HG02623 (cell line): ENCODE data around the gene KCTD2.
"Not testable (repeated sequence)": the region's sequence is repeated elsewhere in the genome, so short reads cannot be mapped to it uniquely, and the experiment has no call there.

Source experiments
- ATAC-seq: cut with Tn5 transposase; IDR thresholded peaks from one replicate; pipeline ENCODE4 v1.9.1; 2021; ENCODE audit warnings: moderate library complexity; ENCODE audit not compliant: unreplicated experiment

The KCTD2 gene

GRCh38 chr17:75019710-75020109, 27.3 kb upstream of the KCTD2 start:
- no peak for ATAC-seq

DNA sequence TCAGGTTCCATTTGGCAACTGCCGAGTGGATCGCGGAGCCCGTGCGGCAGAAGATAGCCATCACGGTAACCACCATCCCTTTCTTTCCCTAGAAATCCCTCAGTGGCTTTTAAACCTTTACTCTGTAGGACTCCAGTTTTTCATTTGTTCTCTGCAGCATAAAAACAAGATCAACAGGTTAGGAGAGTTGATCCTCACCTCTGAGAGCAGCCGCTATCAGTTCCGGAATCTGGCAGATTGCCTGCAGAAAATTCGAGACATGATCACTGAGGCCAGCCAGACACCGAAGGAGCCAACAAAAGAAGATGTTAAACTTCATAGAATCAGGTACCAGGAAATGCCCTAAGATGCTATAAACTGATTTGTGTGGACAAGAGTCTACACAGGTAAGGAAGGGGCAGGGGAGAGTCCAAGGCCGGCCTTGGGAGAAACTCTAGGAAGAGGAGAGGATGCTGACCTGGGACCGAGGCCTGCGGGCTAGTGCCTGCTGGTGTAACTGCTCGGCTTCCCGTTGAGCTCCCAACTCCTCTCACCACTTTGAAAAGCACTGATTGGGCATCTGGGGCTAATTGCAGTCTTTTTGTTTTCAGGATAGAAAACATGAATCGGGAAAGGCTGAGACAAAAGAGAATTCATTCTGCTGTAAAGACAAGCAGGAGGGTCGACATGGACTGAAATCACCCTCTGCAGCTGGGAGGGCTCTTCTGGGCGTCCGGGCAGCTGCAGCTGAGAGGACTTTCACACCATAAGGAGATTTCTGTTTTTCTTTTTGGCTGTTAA, 26.5 kb upstream of the KCTD2 start:
- no peak for ATAC-seq

GRCh38 chr17:75024686-75025397, 22.2 kb upstream of the KCTD2 start:
- no peak for ATAC-seq

DNA sequence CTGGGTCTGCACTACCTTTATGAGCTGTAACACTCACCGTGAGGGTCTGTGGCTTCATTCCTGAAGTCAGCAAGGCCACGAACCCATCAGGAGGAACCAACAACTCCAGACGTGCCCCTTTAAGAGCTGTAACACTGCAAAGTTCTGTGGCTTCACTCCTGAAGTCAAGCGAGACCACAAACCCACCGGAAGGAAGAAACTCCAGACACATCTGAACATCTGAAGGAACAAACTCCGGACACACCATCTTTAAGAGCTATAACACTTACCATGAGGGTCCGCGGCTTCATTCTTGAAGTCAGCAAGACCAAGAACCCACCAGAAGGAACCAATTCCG, 21.7 kb upstream of the KCTD2 start:
- not testable (repeated sequence) for ATAC-seq

DNA sequence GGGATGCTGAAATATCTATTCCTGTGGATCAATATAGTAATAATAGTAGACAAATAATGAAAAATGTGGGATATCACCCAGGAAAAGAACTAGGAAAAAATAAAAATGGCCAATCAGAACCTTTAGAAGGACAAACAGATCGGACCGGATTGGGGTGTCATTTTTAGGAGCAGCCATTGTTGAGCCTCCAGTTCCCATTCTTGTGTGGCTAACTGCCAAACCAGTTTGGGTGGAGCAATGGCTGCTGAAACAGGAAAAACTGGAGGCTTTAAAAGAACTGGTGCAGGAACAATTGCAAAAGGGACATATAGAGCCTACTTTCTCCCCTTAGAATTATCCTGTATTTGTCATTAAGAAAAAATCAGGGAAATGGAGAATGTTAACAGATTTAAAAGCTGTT, 20.4 kb upstream of the KCTD2 start:
- ATAC-seq: not testable (repeated sequence)

- ATAC-seq: no peak
Observed at GRCh38 chr17:75030161-75030560, 16.9 kb upstream of the KCTD2 start.

DNA sequence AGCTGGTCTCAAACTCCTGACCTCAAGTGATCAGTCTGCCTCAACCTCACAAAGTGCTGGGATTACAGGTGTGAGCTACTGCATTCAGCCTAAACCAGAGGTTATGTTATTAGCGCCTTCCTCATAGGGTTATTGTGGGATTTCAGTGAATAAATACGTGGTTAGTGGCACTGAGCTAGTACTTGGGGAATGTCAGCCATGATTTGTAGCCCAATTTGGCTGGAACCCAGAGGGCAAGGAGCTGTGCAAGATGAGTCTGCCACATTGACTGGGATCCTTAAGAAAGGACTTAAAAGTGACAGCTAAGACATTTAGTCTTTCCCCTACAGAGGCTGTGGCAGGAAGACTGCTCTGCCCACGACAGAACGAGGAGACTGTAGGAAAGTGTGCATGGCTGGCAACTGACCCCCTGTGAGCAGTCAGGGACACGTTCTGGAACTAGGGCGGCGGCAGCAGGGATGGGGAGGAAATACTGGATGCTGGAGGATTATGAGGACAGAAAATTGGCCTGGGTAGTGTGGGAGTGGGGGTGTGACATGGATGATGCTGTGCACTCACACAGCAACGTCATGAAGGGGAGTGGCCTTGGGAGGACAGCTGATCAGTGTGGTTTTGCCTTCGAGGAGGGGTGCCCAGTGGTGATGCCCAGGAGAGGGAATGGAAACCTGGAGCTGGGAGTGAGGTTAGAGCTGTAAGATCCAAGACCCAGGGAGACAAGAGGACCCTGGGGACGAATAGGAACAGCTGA, 14.9 kb upstream of the KCTD2 start:
- ATAC-seq: no peak

GRCh38 chr17:75032720-75033280, 14.2 kb upstream of the KCTD2 start:
- ATAC-seq: no peak

DNA sequence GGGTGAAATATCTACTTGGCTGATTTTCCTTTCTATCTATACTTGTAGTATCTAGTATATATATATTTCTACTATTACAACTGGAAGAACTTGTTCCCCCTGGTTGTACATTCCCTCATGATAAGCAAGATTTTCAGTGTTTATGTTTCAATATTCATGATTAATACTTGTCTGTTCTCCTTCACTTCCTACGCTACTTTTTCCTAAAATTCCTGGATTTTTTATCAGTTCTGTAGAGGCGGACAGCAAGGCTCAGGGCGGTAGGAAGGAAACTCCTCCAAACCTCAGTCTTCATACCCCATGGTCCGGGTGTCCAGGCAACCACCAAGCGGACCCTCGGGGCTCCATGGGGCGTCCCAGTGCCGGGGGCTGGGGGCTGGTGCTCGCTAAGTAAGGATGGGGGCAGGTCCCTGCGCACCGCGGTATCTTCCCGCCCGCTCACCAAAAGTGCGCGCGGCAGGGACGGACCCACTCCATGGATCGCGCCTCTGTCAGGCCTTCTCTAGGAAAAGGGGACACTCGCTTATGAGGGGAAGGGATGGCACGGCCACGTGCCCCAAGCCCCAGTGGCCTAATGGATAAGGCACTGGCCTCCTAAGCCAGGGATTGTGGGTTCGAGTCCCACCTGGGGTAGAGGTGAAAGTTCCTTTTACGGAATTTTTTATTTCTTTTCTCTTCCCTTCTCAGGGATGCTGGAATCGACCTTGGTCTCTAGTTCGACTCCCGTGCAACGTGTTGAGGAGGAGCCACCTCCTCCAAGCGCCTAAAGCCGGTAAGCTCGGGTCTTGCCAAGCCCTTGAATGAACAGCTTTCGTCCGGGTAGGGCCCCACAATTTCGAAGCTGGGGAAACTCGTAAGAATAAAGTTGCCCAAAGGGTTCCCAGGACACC, 13.4 kb upstream of the KCTD2 start:
- ATAC-seq: peak; percentile 31

GRCh38 chr17:75034236-75034908, 12.7 kb upstream of the KCTD2 start:
- ATAC-seq: peak; percentile 35

DNA sequence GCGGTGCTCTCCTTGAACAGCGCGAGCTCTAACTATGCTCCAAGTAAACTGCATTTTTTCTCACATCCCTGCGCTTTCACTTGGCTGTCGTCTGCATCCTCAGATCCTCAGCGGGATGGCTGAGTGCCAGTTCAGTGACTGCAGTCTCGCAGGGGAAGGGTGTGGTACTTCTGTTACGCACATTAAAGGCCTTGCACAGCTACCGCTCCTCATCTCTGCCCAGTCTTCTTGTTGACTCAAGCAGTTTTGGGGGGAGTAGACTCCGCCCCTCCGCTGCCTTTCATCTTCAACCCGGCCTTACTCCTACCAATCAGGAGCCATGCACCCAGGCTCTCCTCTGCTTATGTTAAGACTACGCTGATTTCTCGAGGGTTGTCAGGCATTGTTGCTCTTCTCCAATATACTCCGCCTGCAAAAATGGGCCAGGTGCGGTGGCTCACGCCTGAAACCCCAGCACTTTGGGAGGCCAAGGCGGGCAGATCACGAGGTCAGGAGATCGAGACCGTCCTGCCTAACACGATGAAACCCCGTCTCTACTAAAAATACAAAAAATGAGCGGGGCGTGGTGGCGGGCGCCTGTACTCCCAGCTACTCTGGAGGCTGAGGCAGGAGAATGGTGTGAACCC, 10.3 kb upstream of the KCTD2 start:
- no peak for ATAC-seq

GRCh38 chr17:75039238-75039637, 7.8 kb upstream of the KCTD2 start:
- no peak for ATAC-seq

GRCh38 chr17:75041656-75042280, 5.3 kb upstream of the KCTD2 start:
- ATAC-seq: no peak

DNA sequence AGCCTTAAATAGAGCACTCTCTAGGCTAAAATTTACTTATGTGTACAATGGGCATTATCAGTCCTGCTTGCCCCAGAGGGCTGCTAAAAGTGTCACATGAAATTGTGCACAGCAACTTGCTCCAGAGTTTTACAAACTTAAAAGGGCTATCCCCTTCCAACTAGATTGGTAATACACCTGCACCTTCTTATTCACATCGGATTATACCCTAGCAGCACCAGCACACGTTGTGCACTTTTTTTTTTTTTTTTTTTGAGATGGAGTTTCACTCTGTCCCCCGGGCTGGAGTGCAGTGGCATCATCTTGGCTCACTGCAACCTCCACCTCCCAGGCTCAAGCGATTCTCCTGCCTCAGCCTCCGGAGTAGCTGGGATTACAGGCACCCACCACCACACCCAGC, 3.2 kb upstream of the KCTD2 start:
- ATAC-seq: not testable (repeated sequence)

- no peak for ATAC-seq
Observed at GRCh38 chr17:75044716-75045115, 2.3 kb upstream of the KCTD2 start.

DNA sequence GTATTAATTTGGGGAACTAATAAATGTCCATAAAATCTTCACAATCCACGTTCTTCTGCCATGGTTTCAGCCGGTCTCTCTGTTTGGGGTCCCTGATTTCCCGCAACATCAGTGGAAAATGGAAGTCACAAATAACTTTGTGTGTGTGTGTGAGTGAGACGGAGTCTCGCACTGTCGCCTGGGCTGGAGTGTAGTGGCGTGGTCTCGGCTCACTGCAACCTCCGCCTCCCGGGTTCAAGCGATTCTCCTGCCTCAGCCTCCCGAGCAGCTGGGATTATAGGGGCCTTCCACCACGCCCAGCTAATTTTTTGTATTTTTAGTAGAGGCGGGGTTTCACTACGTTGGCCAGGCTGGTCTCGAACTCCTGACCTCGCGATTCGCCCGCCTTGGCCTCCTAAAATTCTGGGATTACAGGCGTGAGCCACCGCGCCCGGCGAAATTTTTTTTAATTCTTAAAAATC, 1.0 kb upstream of the KCTD2 start:
- ATAC-seq: not testable (repeated sequence)

DNA sequence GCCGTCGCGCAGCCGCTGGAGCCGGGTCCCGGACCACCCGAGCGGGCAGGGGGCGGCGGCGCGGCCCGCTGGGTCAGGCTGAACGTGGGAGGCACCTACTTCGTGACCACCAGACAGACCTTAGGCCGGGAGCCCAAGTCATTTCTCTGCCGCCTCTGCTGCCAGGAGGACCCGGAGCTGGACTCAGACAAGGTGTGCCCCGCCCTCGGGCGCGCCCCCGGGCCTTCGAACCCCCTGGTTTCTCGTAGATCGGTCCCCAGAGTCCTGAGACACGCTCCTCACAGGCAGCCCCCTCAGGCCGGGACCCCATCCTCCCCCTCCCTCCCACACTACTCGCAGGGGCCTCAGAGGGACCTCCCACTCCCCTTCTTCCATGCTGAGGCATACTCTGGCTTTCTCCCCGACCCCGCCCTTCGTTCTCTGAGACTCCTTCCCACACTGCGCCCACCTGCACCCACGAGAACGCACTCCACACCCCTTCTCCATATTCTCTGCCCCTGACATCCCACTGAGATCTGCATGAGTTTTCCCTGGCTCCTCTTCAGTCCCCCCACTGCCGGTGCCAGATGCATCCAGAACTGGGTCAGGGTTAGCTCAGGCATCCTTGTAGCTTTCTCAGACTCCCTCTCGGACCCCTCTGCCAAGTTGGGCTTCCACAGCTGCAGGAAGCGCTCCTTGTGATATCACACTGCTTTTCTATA, 523 bp downstream of the KCTD2 start:
- peak; percentile 6 for ATAC-seq

- ATAC-seq: no peak
Observed at GRCh38 chr17:75048249-75048878, 1.3 kb downstream of the KCTD2 start.
